HEK293T (cell line): ENCODE results near the gene LSM14B.

Experiments used
- CTCF ChIA-PET: fragments of 350-600 bp; formaldehyde crosslinking; extraction: SDS; loops from one replicate; lab custom pipeline; 2021; ENCODE audit warnings: antibody characterized with exemption, inconsistent platforms; lab: Yijun Ruan, JAX
- POLR2A ChIA-PET: fragments of 350-600 bp; formaldehyde crosslinking; extraction: SDS; loops from one replicate; lab custom pipeline; 2020; ENCODE audit warnings: antibody characterized with exemption, inconsistent platforms; lab: Yijun Ruan, JAX
- DNase-seq: peaks from one replicate; pipeline ENCODE4 v3.0.0; 2012; ENCODE audit warnings: mixed read lengths; ENCODE audit errors: extremely low spot score
- ARNT ChIP-seq: fragments of 450-650 bp; IDR thresholded peaks from 2 replicates; pipeline ENCODE4 v1.6.1; 2017; ENCODE audit warnings: mild to moderate bottlenecking
- BHLHE40 ChIP-seq: fragments of 450-650 bp; IDR thresholded peaks from 2 replicates; pipeline ENCODE4 v1.6.1; 2016; ENCODE audit warnings: mild to moderate bottlenecking, moderate library complexity, borderline replicate concordance
- CTBP1 ChIP-seq: fragments of 450-650 bp; IDR thresholded peaks from 2 replicates; pipeline ENCODE4 v1.6.1; 2016; ENCODE audit warnings: borderline replicate concordance
- ELF4 ChIP-seq: fragments of 450-650 bp; IDR thresholded peaks from 2 replicates; pipeline ENCODE4 v1.6.1; 2017; ENCODE audit warnings: antibody characterized with exemption
- FOXA1 ChIP-seq: fragments of 450-650 bp; IDR thresholded peaks from 2 replicates; pipeline ENCODE4 v1.6.1; 2016; ENCODE audit warnings: mild to moderate bottlenecking
- FOXK2 ChIP-seq: fragments of 450-650 bp; IDR thresholded peaks from 2 replicates; pipeline ENCODE4 v1.6.1; 2016; ENCODE audit warnings: mild to moderate bottlenecking
- FOXM1 ChIP-seq: fragments of 450-650 bp; IDR thresholded peaks from 2 replicates; pipeline ENCODE4 v1.6.1; 2017; ENCODE audit warnings: mild to moderate bottlenecking, borderline replicate concordance
- HDGF ChIP-seq: fragments of 450-650 bp; IDR thresholded peaks from 2 replicates; pipeline ENCODE4 v1.6.1; 2017; ENCODE audit warnings: antibody characterized with exemption, borderline replicate concordance
- L3MBTL2 ChIP-seq: fragments of 450-650 bp; conservative IDR thresholded peaks from 2 replicates; pipeline ENCODE4 v1.6.1; 2016; ENCODE audit warnings: mild to moderate bottlenecking
- LEF1 ChIP-seq: fragments of 450-650 bp; IDR thresholded peaks from 2 replicates; pipeline ENCODE4 v1.6.1; 2017; ENCODE audit warnings: mild to moderate bottlenecking, borderline replicate concordance
- NFRKB ChIP-seq: fragments of 450-650 bp; IDR thresholded peaks from 2 replicates; pipeline ENCODE4 v1.6.1; 2016; ENCODE audit warnings: mild to moderate bottlenecking, moderate library complexity
- SP1 ChIP-seq: fragments of 450-650 bp; IDR thresholded peaks from 2 replicates; pipeline ENCODE4 v1.6.1; 2017
- SUZ12 ChIP-seq: fragments of 450-650 bp; IDR thresholded peaks from 2 replicates; pipeline ENCODE4 v1.6.1; 2016; ENCODE audit warnings: mild to moderate bottlenecking
- TARDBP ChIP-seq: fragments of 450-650 bp; IDR thresholded peaks from 2 replicates; pipeline ENCODE4 v1.6.1; 2016
- ZNF384 ChIP-seq: fragments of 450-650 bp; IDR thresholded peaks from 2 replicates; pipeline ENCODE4 v1.6.1; 2016
- TF ChIP-seq, protein P1 (sequence below): fragments of 450-650 bp; IDR thresholded peaks from 2 replicates; pipeline ENCODE4 v1.6.1; 2016

LSM14B gene

DNA sequence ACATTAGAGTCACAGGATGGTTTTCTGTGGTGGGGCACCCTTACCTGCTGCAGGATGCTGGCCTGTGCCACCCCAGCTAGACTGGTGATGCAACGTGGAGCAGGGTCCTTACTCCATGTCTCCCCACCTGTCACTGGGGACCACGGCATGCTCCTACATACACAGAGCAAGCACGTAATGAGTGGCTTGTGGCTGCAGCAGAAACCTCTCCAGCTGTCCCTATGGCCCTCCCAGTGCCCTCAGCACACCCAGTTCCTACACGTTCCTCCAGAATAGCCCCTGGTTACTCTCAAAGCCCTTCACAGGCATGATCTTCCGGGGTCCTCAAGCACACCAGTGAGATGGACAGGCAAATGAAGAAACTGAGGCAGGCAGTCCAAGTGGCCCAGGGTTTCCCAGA, 3.2 kb upstream of the LSM14B start:
- ChIA-PET CTCF (interaction anchor here (1.4 kb wide), 1 partner anchor 50 kb away, joined by 3 read pairs; no protein-coding TSS in a partner anchor), POLR2A (interaction anchor here (1.3 kb wide), 1 partner anchor 53 kb away, joined by 5 read pairs; no protein-coding TSS in a partner anchor)
- DNase-seq: no peak
- TF ChIP-seq FOXK2: no peak
- no peak for TF ChIP-seq CTBP1
- TF ChIP-seq TARDBP: no peak
- no peak for TF ChIP-seq LEF1
- no peak for TF ChIP-seq ELF4
- no peak for TF ChIP-seq SP1
- no peak for TF ChIP-seq FOXA1
- no peak for TF ChIP-seq L3MBTL2
- TF ChIP-seq SUZ12: no peak
- TF ChIP-seq NFRKB: no peak
- TF ChIP-seq FOXM1: no peak
- TF ChIP-seq HDGF: no peak
- no peak for TF ChIP-seq ZNF384
- TF ChIP-seq, protein P1, sequence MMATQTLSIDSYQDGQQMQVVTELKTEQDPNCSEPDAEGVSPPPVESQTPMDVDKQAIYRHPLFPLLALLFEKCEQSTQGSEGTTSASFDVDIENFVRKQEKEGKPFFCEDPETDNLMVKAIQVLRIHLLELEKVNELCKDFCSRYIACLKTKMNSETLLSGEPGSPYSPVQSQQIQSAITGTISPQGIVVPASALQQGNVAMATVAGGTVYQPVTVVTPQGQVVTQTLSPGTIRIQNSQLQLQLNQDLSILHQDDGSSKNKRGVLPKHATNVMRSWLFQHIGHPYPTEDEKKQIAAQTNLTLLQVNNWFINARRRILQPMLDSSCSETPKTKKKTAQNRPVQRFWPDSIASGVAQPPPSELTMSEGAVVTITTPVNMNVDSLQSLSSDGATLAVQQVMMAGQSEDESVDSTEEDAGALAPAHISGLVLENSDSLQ: no peak
- TF ChIP-seq BHLHE40: no peak
- no peak for TF ChIP-seq ARNT

DNA sequence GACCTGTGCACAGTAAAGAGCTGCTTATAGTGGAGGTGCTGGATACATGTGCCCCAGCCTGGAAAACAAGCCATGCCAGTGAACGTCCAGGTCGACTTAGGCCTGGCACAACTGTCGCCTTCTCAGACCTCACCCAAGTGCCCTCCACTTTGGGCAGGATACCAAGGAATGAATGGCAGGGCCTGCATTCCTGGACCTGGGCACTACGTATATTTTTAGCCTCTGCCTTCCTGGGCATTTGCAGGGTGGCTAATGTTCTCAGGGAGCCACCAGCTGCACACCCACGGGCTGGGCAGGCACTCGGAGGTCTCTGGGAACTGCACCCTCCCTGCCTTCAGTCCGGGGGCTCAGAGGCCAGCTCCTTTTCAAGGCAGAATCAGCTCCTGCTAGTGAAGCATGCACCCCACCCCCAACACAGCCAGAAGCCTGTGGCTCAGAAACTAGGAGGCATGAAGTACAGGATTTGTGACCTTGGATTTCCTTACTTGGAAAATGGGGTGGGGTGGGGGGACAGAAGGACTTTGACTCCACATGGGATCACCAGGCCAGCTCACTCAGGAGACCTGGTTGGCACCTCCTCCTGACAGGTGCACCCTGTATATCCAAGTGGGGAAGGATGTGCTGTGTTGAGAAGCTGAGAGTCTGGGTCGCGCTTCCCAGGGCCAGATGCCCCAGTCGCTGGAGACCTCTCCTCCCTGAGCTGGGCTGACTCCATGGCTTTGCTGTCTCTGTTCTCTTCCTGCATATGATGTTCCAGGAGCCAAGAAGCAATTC, 2.5 kb upstream of the LSM14B start:
- POLR2A ChIA-PET: interaction anchor here (1.3 to 2.5 kb wide), 2 partner anchors 53 kb away, joined by 5 to 37 read pairs; partner anchors contain the start of gene TAF4
- TF ChIP-seq, protein P1: no peak
- TF ChIP-seq ELF4 (no peak), BHLHE40 (no peak), CTBP1 (no peak), ARNT (no peak), LEF1 (no peak), L3MBTL2 (no peak), SUZ12 (no peak), FOXA1 (no peak), ZNF384 (no peak)
- CTCF ChIA-PET: interaction anchor here (0.8 to 1.4 kb wide), 2 partner anchors 50 to 51 kb away, joined by 3 read pairs; no protein-coding TSS in a partner anchor
- DNase-seq: no peak

GRCh38 chr20:62120365-62120762, 1.9 kb upstream of the LSM14B start:
- TF ChIP-seq TARDBP: no peak
- TF ChIP-seq ELF4: no peak
- no peak for TF ChIP-seq NFRKB
- TF ChIP-seq, protein P1: no peak
- no peak for TF ChIP-seq SP1
- no peak for TF ChIP-seq L3MBTL2
- DNase-seq: no peak
- CTCF ChIA-PET: interaction anchor here (0.6 kb wide), 1 partner anchor 109 kb away, joined by 3 read pairs; no protein-coding TSS in a partner anchor
- POLR2A ChIA-PET: interaction anchor here (2.1 to 2.5 kb wide), 4 partner anchors 16 to 91 kb away, joined by 5 to 37 read pairs (median 8); partner anchors contain the start of gene TAF4

DNA sequence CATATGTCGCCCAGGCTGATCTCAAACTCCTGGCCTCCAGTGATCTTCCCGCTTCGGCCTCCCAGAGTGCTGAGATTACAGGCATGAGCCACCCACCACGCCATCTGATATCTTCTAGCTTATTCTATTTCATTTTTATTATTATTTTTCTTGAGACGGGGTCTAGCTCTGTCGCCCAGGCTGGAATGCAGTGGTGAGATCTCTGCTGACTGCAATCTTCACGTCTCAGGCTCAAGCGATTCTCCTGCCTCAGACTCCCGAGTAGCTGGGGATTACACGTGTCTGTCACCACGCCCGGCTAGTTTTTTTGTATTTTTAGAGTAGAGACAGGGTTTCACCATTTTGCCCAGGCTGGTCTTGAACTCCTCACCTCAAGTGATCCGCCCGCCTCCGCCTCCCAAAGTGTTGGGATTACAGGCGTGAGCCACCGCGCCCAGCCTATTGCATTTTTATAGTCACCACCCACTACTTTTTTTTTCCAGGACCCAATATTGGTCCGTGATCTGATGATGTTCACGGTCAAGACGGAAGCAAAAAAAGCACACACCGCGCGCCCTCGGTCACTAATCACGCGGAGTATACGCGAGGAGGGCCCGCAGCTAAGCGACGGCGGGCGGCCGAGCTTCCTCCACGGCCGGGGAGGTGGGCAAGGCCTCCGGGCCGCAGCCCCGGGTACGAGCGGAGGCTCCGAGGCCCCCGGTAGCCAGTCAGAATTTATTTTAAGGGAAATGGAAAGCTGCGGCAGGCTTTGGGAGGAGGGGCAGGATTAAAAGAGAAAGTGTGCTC, 1.1 kb upstream of the LSM14B start:
- ChIA-PET POLR2A (interaction anchor here (0.7 to 2.5 kb wide), 16 partner anchors 8 to 265 kb away, joined by 3 to 37 read pairs (median 4); partner anchors contain the start of genes PSMA7, SS18L1 and TAF4), CTCF (interaction anchor here (0.6 kb wide), 1 partner anchor 110 kb away, joined by 3 read pairs; no protein-coding TSS in a partner anchor)
- TF ChIP-seq FOXA1: no peak
- TF ChIP-seq TARDBP: no peak
- TF ChIP-seq ELF4: no peak
- no peak for TF ChIP-seq SP1
- TF ChIP-seq LEF1: no peak
- no peak for TF ChIP-seq BHLHE40
- no peak for TF ChIP-seq HDGF
- no peak for TF ChIP-seq FOXM1
- peak; percentile 70 for TF ChIP-seq ZNF384
- TF ChIP-seq L3MBTL2: peak; percentile 77; the same call in 1 of the 2 replicates
- TF ChIP-seq NFRKB: no peak
- DNase-seq: no peak

DNA sequence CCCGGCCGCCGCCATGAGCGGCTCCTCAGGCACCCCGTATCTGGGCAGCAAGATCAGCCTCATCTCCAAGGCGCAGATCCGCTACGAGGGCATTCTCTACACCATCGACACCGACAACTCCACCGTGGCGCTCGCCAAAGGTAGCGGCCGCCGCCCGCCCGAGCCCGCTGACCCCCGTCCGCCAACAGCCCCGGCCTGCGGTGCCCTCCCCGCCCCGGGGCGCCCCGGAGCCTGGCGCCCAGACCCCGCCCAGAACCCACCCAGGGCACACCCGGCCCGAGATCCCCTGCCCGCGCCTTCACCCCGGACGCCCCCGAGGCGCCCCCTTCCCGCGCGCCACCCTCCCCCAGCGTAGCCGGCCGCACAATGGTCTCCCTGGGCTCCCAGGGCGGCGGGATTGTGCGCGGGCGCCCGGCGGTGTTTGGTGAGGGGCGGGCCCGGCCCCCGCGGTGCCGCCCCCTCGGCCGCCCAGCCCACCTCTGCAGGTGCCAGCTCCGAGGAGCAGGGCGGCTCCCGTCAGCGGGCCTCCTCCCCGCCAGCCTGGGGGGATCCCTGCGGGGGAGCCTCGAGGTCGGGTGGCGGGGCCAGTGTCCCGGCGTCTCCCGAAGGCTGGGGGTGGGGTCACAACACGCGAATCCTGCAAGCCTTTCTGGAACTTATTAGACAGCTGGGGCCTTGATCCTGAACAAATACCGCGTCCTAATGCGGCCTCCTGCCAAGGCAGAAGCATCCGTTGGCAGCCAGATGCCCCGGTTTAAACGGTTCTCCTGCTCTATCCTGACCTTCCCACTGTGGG, 577 bp downstream of the LSM14B start:
- TF ChIP-seq SUZ12 (no peak), ELF4 (no peak), ZNF384 (no peak), SP1 (no peak)
- ChIA-PET POLR2A (interaction anchor here (1.0 to 2.5 kb wide), 7 partner anchors 13 to 94 kb away, joined by 3 to 37 read pairs (median 7); partner anchors contain the start of genes PSMA7, SS18L1 and TAF4), CTCF (no interaction called here)
- DNase-seq: peak; percentile 21
